Kidney tubule cell (primary cell): Measurements from ENCODE around the gene EFNA3.

ENCODE experiments used
- DNase-seq: peaks from one replicate; pipeline ENCODE4 v3.0.0-alpha.2; 2018; ENCODE audit warnings: low spot score

Gene EFNA3

GRCh38 chr1:155083865-155084721, 5.5 kb downstream of the EFNA3 start:
- peak; percentile 39 for DNase-seq

- DNase-seq, result peak; percentile 95
Measured at GRCh38 chr1:155084722-155085503, 6.3 kb downstream of the EFNA3 start.

- DNase-seq, result peak; percentile 74
Measured at GRCh38 chr1:155085504-155086127, 7.0 kb downstream of the EFNA3 start.

GRCh38 chr1:155086128-155086741, 7.6 kb downstream of the EFNA3 start:
- peak; percentile 55 for DNase-seq

- DNase-seq, result no peak
Measured at GRCh38 chr1:155086856-155087535, 8.4 kb downstream of the EFNA3 start.

- peak; percentile 69 for DNase-seq
Measured at GRCh38 chr1:155091071-155092051, 12.7 kb downstream of the EFNA3 start.

GRCh38 chr1:155092131-155092530, 13.5 kb downstream of the EFNA3 start:
- no peak for DNase-seq

- DNase-seq, result no peak
Measured at GRCh38 chr1:155092641-155093040, 14.0 kb downstream of the EFNA3 start.

GRCh38 chr1:155093911-155094621, 15.4 kb downstream of the EFNA3 start:
- peak; percentile 56 for DNase-seq

GRCh38 chr1:155094622-155094948, 15.9 kb downstream of the EFNA3 start:
- no peak for DNase-seq

GRCh38 chr1:155099331-155099730, 20.7 kb downstream of the EFNA3 start:
- DNase-seq, result no peak

GRCh38 chr1:155103325-155103724, 24.7 kb downstream of the EFNA3 start:
- no peak for DNase-seq

- DNase-seq, result no peak
Measured at GRCh38 chr1:155104605-155105534, 26.2 kb downstream of the EFNA3 start.

GRCh38 chr1:155105604-155106011, 27.0 kb downstream of the EFNA3 start:
- no peak for DNase-seq

- no peak for DNase-seq
Measured at GRCh38 chr1:155106862-155107261, 28.2 kb downstream of the EFNA3 start.

- DNase-seq, result no peak
Measured at GRCh38 chr1:155107309-155108264, 28.9 kb downstream of the EFNA3 start.

- no peak for DNase-seq
Measured at GRCh38 chr1:155108296-155108695, 29.7 kb downstream of the EFNA3 start.

- no peak for DNase-seq
Measured at GRCh38 chr1:155110381-155110780, 31.7 kb downstream of the EFNA3 start.
